Activated T-cell treated with anti-CD3 and anti-CD28 coated beads for 1 hour (primary cell): ENCODE measurements around the gene JAZF1.

Experiments used
- DNase-seq: peaks from one replicate; pipeline ENCODE4 v3.0.0-alpha.2; 2020; ENCODE audit warnings: low read depth

The JAZF1 gene

GRCh38 chr7:27835376-27835775 lies 345.2 kb downstream of the JAZF1 start:
- no peak for DNase-seq

DNA sequence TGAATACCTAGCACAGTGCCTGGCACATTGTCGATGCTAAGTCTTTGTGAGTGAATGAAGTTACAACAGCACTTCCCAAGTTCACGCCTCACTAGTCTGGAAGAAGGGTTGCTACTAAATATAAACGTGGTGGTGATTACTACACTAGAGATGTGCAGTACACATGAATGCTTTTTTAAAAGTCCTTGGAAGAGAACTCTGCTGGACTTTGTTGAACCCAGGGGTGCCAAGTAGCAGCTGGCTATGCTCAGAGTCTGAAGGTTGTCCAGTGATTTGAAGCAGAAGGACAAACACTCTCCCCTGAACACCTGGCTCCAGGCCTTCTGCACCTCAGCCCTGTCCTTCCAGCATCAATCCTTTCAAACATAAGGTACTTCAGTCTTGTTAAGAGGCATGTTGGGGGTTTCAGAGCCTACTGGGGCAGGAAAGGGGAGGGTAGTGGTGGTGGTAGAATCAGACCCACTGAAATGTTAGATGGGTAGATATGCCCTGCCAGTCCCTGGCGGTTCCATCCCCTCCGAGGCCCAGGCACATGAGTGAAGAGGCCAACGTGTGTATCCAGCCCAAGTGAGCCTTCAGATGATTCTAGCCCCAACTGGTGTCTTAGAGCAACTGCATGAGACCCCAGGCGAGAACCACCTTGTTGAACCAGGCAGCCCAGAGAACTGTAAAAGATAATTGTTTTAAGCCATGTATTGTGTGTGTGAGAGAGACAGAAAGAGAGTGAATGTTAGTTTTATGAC lies 346.2 kb downstream of the JAZF1 start:
- no peak for DNase-seq

GRCh38 chr7:27826357-27826756 lies 354.2 kb downstream of the JAZF1 start:
- no peak for DNase-seq

DNA sequence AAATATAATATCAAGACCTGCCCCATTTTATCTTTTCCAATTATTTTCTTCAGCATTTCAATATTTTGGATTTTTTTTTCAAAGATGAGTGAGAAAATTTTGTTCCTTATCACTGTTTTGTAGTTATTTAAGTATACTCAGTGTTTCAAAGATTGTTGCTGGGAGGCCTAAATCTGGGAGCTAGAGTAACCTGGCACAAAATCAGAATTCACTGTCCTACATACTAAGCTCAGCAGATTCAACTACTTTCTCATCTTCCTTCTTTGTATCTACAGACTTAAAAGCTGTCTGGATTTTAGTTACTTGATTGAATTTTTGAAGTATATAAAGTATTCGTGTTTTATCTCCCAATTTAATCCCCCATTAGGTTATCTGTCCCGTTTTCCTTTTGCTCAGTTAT lies 354.7 kb downstream of the JAZF1 start:
- DNase-seq, result no peak

DNA sequence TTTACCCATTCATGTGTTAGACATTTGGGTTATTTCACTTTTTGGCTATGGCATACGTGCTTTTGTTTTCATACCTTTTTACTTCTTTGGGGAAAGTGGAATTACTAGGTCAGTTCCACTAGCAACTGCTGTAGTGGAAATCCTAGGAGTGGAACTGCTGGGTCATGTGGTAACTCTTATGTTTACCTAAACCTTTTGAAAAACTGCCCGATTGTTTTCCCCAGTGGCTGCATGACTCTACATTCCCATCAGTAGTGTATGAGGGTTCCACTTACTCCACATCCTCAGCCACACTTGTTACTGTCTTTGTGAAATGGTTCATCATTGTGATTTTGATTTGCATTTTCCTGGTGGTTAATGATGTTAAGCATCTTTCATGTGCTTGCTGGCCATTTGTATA lies 358.4 kb downstream of the JAZF1 start:
- no peak for DNase-seq

GRCh38 chr7:27812706-27813105 lies 367.9 kb downstream of the JAZF1 start:
- DNase-seq, result no peak

DNA sequence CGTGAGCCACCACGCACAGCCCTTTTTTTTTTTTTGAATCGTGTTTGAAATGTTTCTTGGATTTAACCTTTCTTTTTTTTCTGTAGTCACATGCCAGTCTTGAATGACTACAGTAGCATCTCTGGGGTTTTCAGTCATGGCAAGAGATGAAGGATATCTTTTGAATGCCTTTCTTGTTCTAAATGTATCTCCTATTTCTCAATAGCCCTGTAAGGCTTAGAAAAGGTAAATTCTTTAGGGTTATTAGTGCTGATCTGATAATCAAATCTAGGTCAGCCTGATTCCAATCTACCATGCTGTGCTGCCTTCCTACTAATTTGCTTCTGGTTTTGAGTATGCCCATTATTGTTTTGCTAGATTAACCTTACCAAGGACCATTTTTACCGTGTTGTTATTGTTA lies 370.4 kb downstream of the JAZF1 start:
- DNase-seq, result no peak

GRCh38 chr7:27808626-27809025 lies 372.0 kb downstream of the JAZF1 start:
- DNase-seq, result no peak

DNA sequence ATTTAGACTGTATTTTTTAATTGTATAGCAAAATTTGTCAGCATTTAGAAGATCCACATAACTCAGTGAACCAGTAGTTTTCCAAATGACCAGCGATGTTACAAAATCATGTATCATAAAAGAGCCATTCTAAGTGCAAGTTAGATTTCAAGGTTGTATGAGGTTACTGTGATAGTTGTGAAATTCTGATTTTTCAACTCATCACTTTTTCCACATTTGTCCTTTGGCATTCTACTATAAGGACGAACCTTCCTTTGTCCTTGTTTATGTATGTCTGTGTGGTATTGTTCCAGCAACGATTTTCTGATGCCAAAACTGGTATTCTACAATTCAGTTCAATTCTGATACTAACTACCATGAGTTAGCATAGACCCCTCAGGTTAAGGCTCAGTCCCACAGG lies 376.5 kb downstream of the JAZF1 start:
- no peak for DNase-seq

GRCh38 chr7:27802999-27803398 lies 377.6 kb downstream of the JAZF1 start:
- DNase-seq, result no peak

DNA sequence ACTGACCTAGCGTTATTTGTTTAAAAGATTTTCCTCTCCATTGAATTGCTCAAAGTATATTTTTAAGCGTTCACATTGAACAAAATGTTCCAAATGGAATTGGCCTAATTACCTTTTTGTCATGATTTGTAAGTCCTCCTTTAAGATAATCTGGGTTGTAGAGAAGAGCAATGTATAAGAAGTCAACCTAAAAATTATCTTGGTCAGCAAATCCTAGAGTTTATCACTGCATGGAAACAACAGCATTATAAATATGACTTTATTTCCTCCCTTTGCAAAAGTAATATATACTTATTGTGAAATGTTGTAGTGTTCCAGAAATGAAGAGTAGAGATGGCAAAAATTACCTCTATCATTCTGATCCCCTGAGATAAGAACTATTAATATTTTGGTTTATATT lies 381.4 kb downstream of the JAZF1 start:
- DNase-seq, result no peak

- DNase-seq, result no peak
Observed at GRCh38 chr7:27795977-27796376, 384.6 kb downstream of the JAZF1 start.

DNA sequence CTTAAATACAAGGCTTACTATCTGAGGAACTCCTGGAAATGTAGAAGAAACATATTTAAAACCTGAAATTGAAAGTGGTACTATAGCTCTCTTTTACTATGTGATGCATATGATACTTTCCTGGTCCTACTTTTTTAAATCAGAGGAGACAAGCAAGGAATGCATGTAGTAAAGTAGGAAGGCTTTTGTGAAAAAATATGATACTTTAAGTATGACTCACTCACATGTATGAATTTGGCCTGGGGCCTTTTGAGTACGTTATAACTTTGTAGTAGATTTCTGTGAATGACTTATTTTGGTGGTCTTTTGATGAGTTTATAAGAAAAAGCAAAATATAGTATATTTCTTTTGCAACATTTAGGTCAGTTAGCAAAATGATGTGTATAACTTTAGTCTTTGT lies 386.8 kb downstream of the JAZF1 start:
- no peak for DNase-seq

- DNase-seq, result no peak
Observed at GRCh38 chr7:27788437-27788836, 392.2 kb downstream of the JAZF1 start.

GRCh38 chr7:27784399-27785053 lies 396.1 kb downstream of the JAZF1 start:
- no peak for DNase-seq

- no peak for DNase-seq
Observed at GRCh38 chr7:27782849-27783248, 397.7 kb downstream of the JAZF1 start.

GRCh38 chr7:27781188-27781587 lies 399.4 kb downstream of the JAZF1 start:
- no peak for DNase-seq
